Common myeloid progenitor, CD34-positive (primary cell): Measurements from ENCODE around the gene XYLT1.

Source experiments
- CTCF ChIA-PET: fragments of 350-600 bp; sonication (Branson Sonifier 250); formaldehyde crosslinking; loops from one replicate; lab custom pipeline; 2021; ENCODE audit warnings: antibody characterized with exemption; lab: Charles Lee
- POLR2A ChIA-PET: fragments of 350-600 bp; sonication (Branson Sonifier 250); formaldehyde crosslinking; loops from one replicate; lab custom pipeline; 2021; ENCODE audit warnings: antibody characterized with exemption; lab: Charles Lee
- DNase-seq, 3 donors: peaks; one replicate each; pipeline versions ENCODE4 v3.0.0 to v3.0.0-alpha.2; 2013
- H3K27ac ChIP-seq, 2 experiments: 1 replicate in 1 of 2; 2 replicates in 1 of 2; pipeline ENCODE4 v1.7.0; 2013; ENCODE audit warnings: inconsistent platforms in 2 of 2, low read length in 2 of 2, mild to moderate bottlenecking in 2 of 2, low read depth in 1 of 2, moderate library complexity in 1 of 2; ENCODE audit not compliant: severe bottlenecking in 2 of 2, insufficient read depth in 1 of 2, poor library complexity in 1 of 2
- H3K27me3 ChIP-seq, 5 experiments: replicated peaks in 2 of 5; 1 replicate in 3 of 5; 2 replicates in 2 of 5; pipeline versions ENCODE4 v1.6.1 to v1.7.0; 2013; ENCODE audit warnings: low read length in 4 of 5, mild to moderate bottlenecking in 2 of 5, moderate library complexity in 2 of 5, inconsistent platforms in 1 of 5; ENCODE audit not compliant: insufficient read depth in 5 of 5, control insufficient read depth in 4 of 5
- H3K36me3 ChIP-seq, 4 experiments: 1 replicate in 2 of 4; 2 replicates in 2 of 4; pipeline versions ENCODE4 v1.6.1 to v1.7.0; 2013; ENCODE audit warnings: low read length in 3 of 4, control low read depth in 1 of 4, mild to moderate bottlenecking in 1 of 4; ENCODE audit not compliant: control insufficient read depth in 4 of 4, insufficient read depth in 4 of 4
- H3K4me1 ChIP-seq, 4 experiments: 1 replicate in 3 of 4; 2 replicates in 1 of 4; pipeline versions ENCODE4 v1.6.1 to v1.7.1; 2013; ENCODE audit warnings: low read length in 3 of 4, mild to moderate bottlenecking in 3 of 4, control low read depth in 1 of 4, inconsistent platforms in 1 of 4, moderate library complexity in 1 of 4; ENCODE audit not compliant: control insufficient read depth in 4 of 4, insufficient read depth in 4 of 4; ENCODE audit errors: control extremely low read depth in 1 of 4
- H3K4me3 ChIP-seq, 7 experiments: 1 replicate in 4 of 7; 2 replicates in 3 of 7; pipeline versions ENCODE4 v1.5.1 to v1.7.0; 2013; ENCODE audit warnings: mild to moderate bottlenecking in 7 of 7, low read length in 6 of 7, moderate library complexity in 6 of 7, inconsistent platforms in 2 of 7, low read depth in 2 of 7, control low read depth in 1 of 7; ENCODE audit not compliant: insufficient read depth in 4 of 7, control insufficient read depth in 1 of 7; ENCODE audit errors: extremely low read depth in 1 of 7
- H3K9me3 ChIP-seq, 5 experiments: 1 replicate in 4 of 5; 2 replicates in 1 of 5; pipeline versions ENCODE4 v1.6.1 to v1.7.1; 2013; ENCODE audit warnings: low read length in 4 of 5, mild to moderate bottlenecking in 2 of 5, inconsistent platforms in 1 of 5, low read depth in 1 of 5, moderate library complexity in 1 of 5; ENCODE audit not compliant: control insufficient read depth in 4 of 5, insufficient read depth in 2 of 5; ENCODE audit errors: control extremely low read depth in 1 of 5
- WGBS: methylation state at CpG from one replicate; pipeline ENCODE4 v1.1.5; 2013; ENCODE audit not compliant: insufficient coverage; 5-methylcytosine and 5-hydroxymethylcytosine counted together

XYLT1 gene

DNA sequence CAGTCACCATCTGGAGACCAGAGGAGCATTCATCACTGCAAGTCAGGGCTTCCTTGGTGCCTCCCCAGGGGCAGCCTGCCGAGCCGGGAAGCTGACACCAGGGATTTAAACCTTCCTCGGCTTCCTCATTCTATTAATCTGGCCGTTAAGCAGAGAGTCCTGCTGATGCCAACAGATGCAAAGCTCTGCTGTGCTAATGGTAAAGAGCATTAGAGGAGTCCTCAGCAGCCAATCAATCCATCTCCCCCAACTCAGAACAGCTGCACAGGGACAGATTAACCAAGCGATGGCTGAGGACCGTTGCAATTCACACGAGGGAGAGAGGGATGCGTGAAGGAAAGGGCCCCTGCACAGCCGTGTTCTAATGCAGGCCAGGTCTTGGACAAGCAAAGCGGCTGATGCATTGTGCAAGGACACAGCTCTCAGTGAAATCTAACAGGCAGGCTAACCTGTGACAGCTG lies 116.6 kb downstream of the XYLT1 start:
- H3K36me3 ChIP-seq, result peaks cover 6 to 28% (median 13%) of the 10 kb centered on the region in 4 experiments
- H3K4me3 ChIP-seq, result no peak overlapping the region
- no peaks in the 10 kb centered on the region for H3K27me3 ChIP-seq
- CTCF ChIA-PET, result interaction anchor here (1.2 kb wide), 1 partner anchor 11 kb away, joined by 3 read pairs; no protein-coding TSS in a partner anchor
- DNase-seq, result no peak
- no peak overlapping the region for H3K27ac ChIP-seq
- POLR2A ChIA-PET, result no interaction called here
- peaks cover 13 to 19% (median 16%) of the 10 kb centered on the region in 4 experiments for H3K4me1 ChIP-seq
- whole genome bisulfite sequencing, result 89% methylated on average over 8 of the region's 10 CpGs
- no peaks in the 10 kb centered on the region for H3K9me3 ChIP-seq

DNA sequence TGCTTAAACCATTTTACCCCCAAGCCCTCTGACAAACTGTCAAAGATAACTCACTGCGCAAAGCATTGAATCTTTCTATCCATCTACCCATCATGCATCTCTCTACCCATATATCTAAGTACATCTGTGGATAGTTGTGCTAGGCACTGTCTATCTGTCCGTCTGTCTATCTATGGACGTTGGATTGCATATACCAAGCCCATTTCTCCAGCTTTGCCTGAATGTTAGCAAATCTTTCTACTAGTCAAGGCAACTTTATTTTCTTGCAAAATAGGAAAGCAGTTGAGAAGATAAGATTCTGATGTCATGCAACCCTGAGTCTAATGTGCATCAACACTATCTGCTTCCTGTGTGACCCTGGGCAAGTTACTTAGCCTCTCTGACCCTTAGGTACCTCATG lies 117.2 kb downstream of the XYLT1 start:
- no CpG with 5 or more reads among the region's 3 CpGs for WGBS
- Histone ChIP-seq H3K4me1 (peaks cover 11 to 17% (median 14%) of the 10 kb centered on the region in 4 experiments), H3K9me3 (no peaks in the 10 kb centered on the region), H3K27ac (no peak overlapping the region), H3K36me3 (peaks cover 6 to 28% (median 14%) of the 10 kb centered on the region in 4 experiments), H3K27me3 (no peaks in the 10 kb centered on the region), H3K4me3 (no peak overlapping the region)
- DNase-seq, result no peak
- ChIA-PET CTCF (interaction anchor here (1.2 kb wide), 1 partner anchor 11 kb away, joined by 3 read pairs; no protein-coding TSS in a partner anchor), POLR2A (no interaction called here)

DNA sequence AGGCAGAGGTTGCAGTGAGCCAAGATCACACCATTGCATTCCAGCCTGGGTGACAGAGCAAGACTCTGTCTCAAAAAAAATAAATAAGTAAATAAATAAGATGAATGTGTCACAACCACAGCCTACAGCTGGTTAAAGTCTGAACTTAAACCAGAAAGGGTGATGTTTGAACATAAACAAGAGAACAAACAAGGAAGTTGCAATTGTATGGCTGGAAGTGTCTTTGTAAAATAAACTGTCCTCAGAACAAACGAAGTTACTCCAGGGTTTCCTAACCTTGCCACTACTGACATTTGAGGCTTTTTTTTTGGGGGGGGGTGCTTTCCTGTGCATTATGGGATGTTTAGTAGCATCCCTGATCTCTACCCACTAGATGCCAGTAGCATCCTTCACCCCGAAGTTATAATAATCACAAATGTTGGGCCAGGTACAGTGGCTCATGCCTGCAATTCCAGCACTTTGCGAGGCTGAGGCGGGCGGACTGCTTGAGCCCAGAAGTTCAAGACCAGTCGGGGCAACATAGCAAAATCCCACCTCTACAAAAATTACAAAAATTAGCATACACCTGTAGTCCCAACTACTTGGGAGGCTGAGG lies 119.2 kb downstream of the XYLT1 start:
- 90% methylated on average over 4 of the region's 6 CpGs for WGBS
- no peak overlapping the region for H3K4me3 ChIP-seq
- no peaks in the 10 kb centered on the region for H3K9me3 ChIP-seq
- peak overlapping the region in 1 of 2 experiments; percentile 6 for H3K27ac ChIP-seq
- H3K36me3 ChIP-seq, result peaks cover 3 to 19% (median 10%) of the 10 kb centered on the region in 4 experiments
- no peak for DNase-seq
- peaks cover 20 to 33% (median 28%) of the 10 kb centered on the region in 4 experiments for H3K4me1 ChIP-seq
- ChIA-PET POLR2A (no interaction called here), CTCF (interaction anchor here (0.6 to 1.4 kb wide), 4 partner anchors 9 to 71 kb away, joined by 3 to 8 read pairs (median 5); no protein-coding TSS in a partner anchor)
- H3K27me3 ChIP-seq, result no peaks in the 10 kb centered on the region

DNA sequence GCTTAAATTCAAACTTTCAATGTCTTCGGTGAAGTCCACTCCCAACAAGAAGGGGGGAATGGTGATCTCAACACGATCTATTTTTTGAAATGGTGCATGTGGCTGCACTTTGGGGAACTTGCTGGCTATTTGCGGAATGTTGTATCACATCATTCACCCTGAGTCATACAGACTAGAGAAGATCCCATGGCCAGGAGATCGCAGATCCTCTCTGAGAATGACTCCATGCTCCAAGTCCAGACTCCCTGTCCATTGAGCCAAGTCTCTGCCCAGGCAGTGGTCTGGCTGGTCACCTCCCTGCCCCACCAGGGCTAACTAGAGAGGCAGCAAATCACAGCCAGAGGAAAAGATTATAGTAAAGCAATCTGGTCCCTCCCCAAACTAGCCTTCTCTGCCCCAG lies 120.6 kb downstream of the XYLT1 start:
- Histone ChIP-seq H3K27me3 (no peaks in the 10 kb centered on the region), H3K27ac (no peak overlapping the region), H3K4me3 (no peak overlapping the region), H3K36me3 (peaks cover 3 to 12% (median 9%) of the 10 kb centered on the region in 4 experiments), H3K4me1 (peaks cover 25 to 41% (median 39%) of the 10 kb centered on the region in 4 experiments), H3K9me3 (no peaks in the 10 kb centered on the region)
- ChIA-PET CTCF (interaction anchor here (0.7 kb wide), 1 partner anchor 100 kb away, joined by 3 read pairs; no protein-coding TSS in a partner anchor), POLR2A (no interaction called here)
- WGBS, result 98% methylated on average over 4 of the region's 4 CpGs
- DNase-seq, result no peak

DNA sequence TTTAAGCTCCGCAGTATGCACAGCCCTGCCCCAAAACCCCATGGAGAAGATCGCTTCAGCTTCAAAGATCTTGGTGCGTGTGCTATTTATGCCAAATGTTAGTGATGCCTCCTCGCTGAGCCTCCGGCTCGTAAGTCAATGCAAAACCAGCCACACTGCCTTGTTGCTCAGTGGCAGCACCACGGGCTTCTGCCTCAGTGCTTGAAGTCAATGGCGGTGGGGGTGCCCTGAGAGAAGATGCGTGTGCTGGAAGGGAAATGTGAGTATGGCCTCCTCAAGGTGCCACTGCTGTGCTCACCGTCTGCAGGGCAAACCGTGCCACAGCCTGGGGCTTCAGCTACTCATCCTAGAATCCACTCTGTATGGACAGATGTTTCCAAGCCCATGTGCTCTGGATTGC lies 121.9 kb downstream of the XYLT1 start:
- Histone ChIP-seq H3K27ac (no peak overlapping the region), H3K9me3 (no peaks in the 10 kb centered on the region), H3K27me3 (no peaks in the 10 kb centered on the region), H3K4me3 (no peak overlapping the region), H3K4me1 (peaks cover 28 to 51% (median 49%) of the 10 kb centered on the region in 4 experiments), H3K36me3 (peaks cover 0 to 3% (median 2%) of the 10 kb centered on the region in 4 experiments)
- CTCF ChIA-PET, result interaction anchor here (0.7 to 4.2 kb wide), 3 partner anchors 11 to 47 kb away, joined by 3 to 30 read pairs (median 3); no protein-coding TSS in a partner anchor
- POLR2A ChIA-PET, result no interaction called here
- DNase-seq, result no peak
- WGBS, result 99% methylated on average over 10 of the region's 11 CpGs

DNA sequence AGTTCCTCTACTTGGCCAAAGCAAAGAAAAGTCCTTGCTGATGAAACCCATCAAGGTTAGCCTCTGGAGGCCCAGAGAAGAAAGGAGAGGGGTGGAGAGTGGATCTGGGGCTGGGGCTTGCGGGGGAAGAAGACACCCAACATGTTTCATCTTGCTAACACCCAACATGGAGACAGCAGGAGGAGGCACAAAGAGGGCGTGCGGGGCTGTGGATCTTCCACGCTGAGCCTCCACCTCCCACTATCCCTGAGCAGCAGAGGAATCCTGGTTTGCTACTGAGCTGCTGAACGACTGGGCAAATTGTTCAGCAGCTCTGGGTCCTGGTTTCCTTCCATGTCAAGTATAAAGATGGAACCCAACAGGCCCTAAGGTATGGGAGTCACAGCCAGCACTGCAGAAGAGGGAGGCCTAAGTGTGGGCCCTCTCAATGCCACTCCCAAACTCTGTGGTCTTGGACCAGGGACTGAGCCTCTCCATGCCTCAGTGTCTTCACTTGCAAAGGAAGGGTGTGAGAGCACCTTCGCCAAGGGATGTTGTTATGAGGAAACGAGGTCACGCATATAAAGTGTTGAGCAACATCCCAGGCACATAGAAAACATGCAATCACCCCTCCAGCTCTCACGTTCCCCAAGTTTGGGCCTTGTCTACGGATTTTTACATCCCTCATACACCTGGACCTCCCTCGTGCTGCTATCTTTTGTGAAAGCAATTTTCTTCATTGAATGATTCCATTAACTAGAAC lies 122.5 kb downstream of the XYLT1 start:
- H3K4me1 ChIP-seq, result peaks cover 28 to 57% (median 55%) of the 10 kb centered on the region in 4 experiments
- peak overlapping the region; percentile 55 to 76 for H3K27ac ChIP-seq
- H3K27me3 ChIP-seq, result no peaks in the 10 kb centered on the region
- no peaks in the 10 kb centered on the region for H3K9me3 ChIP-seq
- 97% methylated on average over 11 of the region's 11 CpGs for WGBS
- no peak for DNase-seq
- ChIA-PET CTCF (interaction anchor here (0.7 to 4.2 kb wide), 10 partner anchors 9 to 169 kb away, joined by 3 to 30 read pairs (median 5); no protein-coding TSS in a partner anchor), POLR2A (no interaction called here)
- H3K4me3 ChIP-seq, result no peak overlapping the region
- H3K36me3 ChIP-seq, result peaks cover 0 to 3% (median 1%) of the 10 kb centered on the region in 4 experiments
